Measurements from ENCODE around the gene SLC2A8. TPM values are rescaled to one million over a fixed set of nuclear protein-coding genes. Genes with fewer than 3 reads are reported as not detected.
A peak's percentile ranks its signal among the peaks of the same experiment; 100 is the strongest.

The SLC2A8 gene
- total RNA-seq, 6 donors from 2014 or later, result 7.0 to 27.4 (median 20.2) TPM

- Histone ChIP-seq H3K27me3 (no peaks in the 10 kb centered on the region), H3K4me3 (peak overlapping the region in 3 of 4 donors; percentile 93 to 96 (median 95)), H3K4me1 (peaks cover 13 to 29% (median 19%) of the 10 kb centered on the region in 4 donors), H3K27ac (peak overlapping the region in 1 of 4 donors; percentile 83), H3K9me3 (no peaks in the 10 kb centered on the region), H3K36me3 (peaks cover 0 to 18% (median 13%) of the 10 kb centered on the region in 4 donors)
- TF ChIP-seq POLR2A (IDR thresholded peaks at IDR 0.05) (no peak), POLR2AphosphoS5 (IDR thresholded peaks at IDR 0.05) (no peak), EP300 (IDR thresholded peaks at IDR 0.05) (no peak)
- TF ChIP-seq, protein P1, sequence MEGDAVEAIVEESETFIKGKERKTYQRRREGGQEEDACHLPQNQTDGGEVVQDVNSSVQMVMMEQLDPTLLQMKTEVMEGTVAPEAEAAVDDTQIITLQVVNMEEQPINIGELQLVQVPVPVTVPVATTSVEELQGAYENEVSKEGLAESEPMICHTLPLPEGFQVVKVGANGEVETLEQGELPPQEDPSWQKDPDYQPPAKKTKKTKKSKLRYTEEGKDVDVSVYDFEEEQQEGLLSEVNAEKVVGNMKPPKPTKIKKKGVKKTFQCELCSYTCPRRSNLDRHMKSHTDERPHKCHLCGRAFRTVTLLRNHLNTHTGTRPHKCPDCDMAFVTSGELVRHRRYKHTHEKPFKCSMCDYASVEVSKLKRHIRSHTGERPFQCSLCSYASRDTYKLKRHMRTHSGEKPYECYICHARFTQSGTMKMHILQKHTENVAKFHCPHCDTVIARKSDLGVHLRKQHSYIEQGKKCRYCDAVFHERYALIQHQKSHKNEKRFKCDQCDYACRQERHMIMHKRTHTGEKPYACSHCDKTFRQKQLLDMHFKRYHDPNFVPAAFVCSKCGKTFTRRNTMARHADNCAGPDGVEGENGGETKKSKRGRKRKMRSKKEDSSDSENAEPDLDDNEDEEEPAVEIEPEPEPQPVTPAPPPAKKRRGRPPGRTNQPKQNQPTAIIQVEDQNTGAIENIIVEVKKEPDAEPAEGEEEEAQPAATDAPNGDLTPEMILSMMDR (IDR thresholded peaks at IDR 0.05), result no peak
- DNase-seq, result no peak
- 56 to 71% methylated on average over 3 to 5 of the region's 5 CpGs for WGBS, 2 donors
- no peak for ATAC-seq (ENCODE audit: low FRiP score in 2 of 2)
Observed at GRCh38 chr9:127398275-127398647, 1.3 kb downstream of the SLC2A8 start.

DNA sequence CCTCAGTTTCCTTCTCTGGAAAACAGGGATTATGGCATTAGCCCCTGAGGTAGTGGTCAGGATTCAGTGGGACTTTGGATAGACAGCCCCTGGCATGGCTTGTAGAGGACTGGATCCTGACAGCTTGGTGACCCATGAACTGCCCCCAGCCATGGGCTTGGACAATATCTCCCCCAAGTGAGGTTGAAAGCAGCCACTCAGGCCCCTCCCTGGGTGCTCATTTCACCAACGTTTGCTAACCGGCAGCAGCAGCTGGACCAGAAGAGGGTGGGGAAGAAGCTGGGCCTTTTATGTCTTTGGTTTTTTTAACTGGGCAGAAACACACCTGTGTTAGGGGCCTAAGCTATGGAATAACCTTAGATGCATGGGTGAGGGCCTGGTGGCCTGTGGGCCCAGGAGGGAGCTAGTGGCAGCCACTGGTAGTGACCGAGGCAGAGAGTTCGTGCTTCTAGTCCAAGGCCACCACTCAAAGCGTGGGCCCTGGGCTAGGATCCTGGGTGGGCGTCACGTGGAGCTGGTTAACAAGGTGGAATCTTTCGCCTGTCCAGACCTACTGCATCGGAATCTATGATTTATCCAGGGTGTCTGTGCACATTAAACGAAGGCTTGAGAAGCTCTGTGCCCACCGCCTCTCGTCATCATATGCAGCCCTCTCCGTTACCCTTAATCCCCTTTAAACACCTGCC, 1.9 kb downstream of the SLC2A8 start:
- H3K36me3 ChIP-seq, result peaks cover 2 to 20% (median 17%) of the 10 kb centered on the region in 4 donors
- H3K27ac ChIP-seq, result no peak overlapping the region
- no peaks in the 10 kb centered on the region for H3K9me3 ChIP-seq
- peaks cover 13 to 29% (median 19%) of the 10 kb centered on the region in 4 donors for H3K4me1 ChIP-seq
- no peaks in the 10 kb centered on the region for H3K27me3 ChIP-seq
- DNase-seq (peak in 1 of 2 donors; percentile 21), ATAC-seq (ENCODE audit: low FRiP score in 2 of 2) (no peak)
- 86 to 90% methylated on average over 10 to 13 of the region's 13 CpGs for WGBS, 2 donors
- H3K4me3 ChIP-seq, result no peak overlapping the region
- TF ChIP-seq EP300 (IDR thresholded peaks at IDR 0.05), result no peak
- TF ChIP-seq, protein P1 (IDR thresholded peaks at IDR 0.05), result peak in 1 of 6 experiments; percentile 6
- TF ChIP-seq POLR2AphosphoS5 (IDR thresholded peaks at IDR 0.05), result no peak
- TF ChIP-seq POLR2A (IDR thresholded peaks at IDR 0.05), result no peak

GRCh38 chr9:127399736-127400269, 2.8 kb downstream of the SLC2A8 start:
- no peak overlapping the region for H3K4me3 ChIP-seq
- DNase-seq, result no peak
- no peak for ATAC-seq (ENCODE audit: low FRiP score in 2 of 2)

DNA sequence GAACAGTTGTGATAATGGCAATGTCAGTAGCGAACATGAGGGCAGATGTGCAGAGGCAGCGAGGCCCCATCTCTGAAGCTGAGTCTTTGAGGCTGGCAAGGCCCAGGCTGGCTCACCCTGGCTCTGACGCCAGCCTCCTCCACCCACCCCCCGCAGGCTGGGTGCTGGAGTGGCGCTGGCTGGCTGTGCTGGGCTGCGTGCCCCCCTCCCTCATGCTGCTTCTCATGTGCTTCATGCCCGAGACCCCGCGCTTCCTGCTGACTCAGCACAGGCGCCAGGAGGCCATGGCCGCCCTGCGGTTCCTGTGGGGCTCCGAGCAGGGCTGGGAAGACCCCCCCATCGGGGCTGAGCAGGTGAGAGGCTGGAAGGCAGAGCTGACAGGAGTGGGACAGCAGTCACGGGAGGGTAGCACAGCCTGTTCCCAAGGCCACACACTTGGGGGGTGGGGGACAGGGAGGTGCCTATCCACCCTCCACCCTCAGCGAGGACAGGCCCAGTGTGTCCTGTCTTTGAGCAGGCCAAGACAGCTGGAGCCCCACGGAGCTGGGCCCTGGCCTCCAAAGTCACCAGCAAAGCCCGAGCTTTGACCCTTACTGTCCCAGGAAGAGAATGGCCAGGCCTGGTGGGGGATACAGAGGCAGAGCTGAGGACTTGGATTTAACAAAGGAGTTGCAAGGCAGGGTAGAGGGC, 5.6 kb downstream of the SLC2A8 start:
- ATAC-seq (ENCODE audit: low FRiP score in 2 of 2), result no peak
- Histone ChIP-seq H3K4me1 (peaks cover 11 to 15% (median 14%) of the 10 kb centered on the region in 4 donors), H3K9me3 (no peaks in the 10 kb centered on the region), H3K27me3 (no peaks in the 10 kb centered on the region), H3K4me3 (no peak overlapping the region), H3K27ac (no peak overlapping the region), H3K36me3 (peaks cover 3 to 49% (median 38%) of the 10 kb centered on the region in 4 donors)
- TF ChIP-seq, protein P1 (IDR thresholded peaks at IDR 0.05), result no peak
- TF ChIP-seq EP300 (IDR thresholded peaks at IDR 0.05), result no peak
- no peak for TF ChIP-seq POLR2AphosphoS5 (IDR thresholded peaks at IDR 0.05)
- no peak for TF ChIP-seq POLR2A (IDR thresholded peaks at IDR 0.05)
- DNase-seq, result peak in 1 of 2 donors; percentile 70
- 80 to 83% methylated on average over 12 to 16 of the region's 18 CpGs for WGBS, 2 donors

More at GRCh38 chr9:127399736-127400269, 2.8 kb downstream of the SLC2A8 start:
- TF ChIP-seq, protein P1 (IDR thresholded peaks at IDR 0.05), result no peak
- TF ChIP-seq POLR2A (IDR thresholded peaks at IDR 0.05) (no peak), POLR2AphosphoS5 (IDR thresholded peaks at IDR 0.05) (no peak), EP300 (IDR thresholded peaks at IDR 0.05) (no peak)
- peaks cover 13 to 29% (median 19%) of the 10 kb centered on the region in 4 donors for H3K4me1 ChIP-seq
- WGBS, 2 donors, result 95% methylated on average over 14 of the region's 14 CpGs
- no peaks in the 10 kb centered on the region for H3K27me3 ChIP-seq
- H3K27ac ChIP-seq, result no peak overlapping the region
- H3K36me3 ChIP-seq, result peaks cover 3 to 29% (median 23%) of the 10 kb centered on the region in 4 donors
- H3K9me3 ChIP-seq, result no peaks in the 10 kb centered on the region
